SHP77 (cell line): ENCODE data around the gene TUBB4B.

Source experiments
- DNase-seq, 2 experiments: peaks; one replicate each; lab custom pipeline; 2025; lab: John Stamatoyannopoulos, UW

The TUBB4B gene

GRCh38 chr9:137240841-137241489 is at the start of gene TUBB4B:
Gene TUBB4B, plus strand, starts transcription at chr9:137241287. Its CDS starts 74 bp downstream, at chr9:137241361.
- peak; percentile 99 to 100 for DNase-seq

- no peak for DNase-seq
These were observed 49.2 kb upstream of the TUBB4B start for GRCh38 chr9:137191691-137192447.

- DNase-seq, result no peak
These were observed 48.7 kb upstream of the TUBB4B start for GRCh38 chr9:137192448-137192780.

GRCh38 chr9:137192859-137193258 is 48.2 kb upstream of the TUBB4B start:
- no peak for DNase-seq

- no peak for DNase-seq
These were observed 47.3 kb upstream of the TUBB4B start for GRCh38 chr9:137193771-137194170.

- DNase-seq, result no peak
These were observed 46.7 kb upstream of the TUBB4B start for GRCh38 chr9:137194388-137194787.

- no peak for DNase-seq
These were observed 46.2 kb upstream of the TUBB4B start for GRCh38 chr9:137194909-137195308.

GRCh38 chr9:137195525-137196220 is 45.4 kb upstream of the TUBB4B start:
- DNase-seq, result peak; percentile 48 to 62

GRCh38 chr9:137198051-137198901 is 42.8 kb upstream of the TUBB4B start:
- DNase-seq, result no peak

- no peak for DNase-seq
These were observed 42.2 kb upstream of the TUBB4B start for GRCh38 chr9:137198902-137199283.

- no peak for DNase-seq
These were observed 41.5 kb upstream of the TUBB4B start for GRCh38 chr9:137199411-137200121.

- DNase-seq, result peak; percentile 99
These were observed 40.5 kb upstream of the TUBB4B start, which contains the start of gene TPRN for GRCh38 chr9:137200311-137201204. Gene TPRN, minus strand, starts transcription at chr9:137200741. Its CDS starts 30 bp downstream, at chr9:137200711.

- DNase-seq, result no peak
These were observed 39.8 kb upstream of the TUBB4B start for GRCh38 chr9:137201205-137201868.

- no peak for DNase-seq
These were observed 38.1 kb upstream of the TUBB4B start for GRCh38 chr9:137202966-137203365.

GRCh38 chr9:137204731-137205125 is 36.4 kb upstream of the TUBB4B start:
- no peak for DNase-seq

- DNase-seq, result peak; percentile 81 to 85
These were observed 35.7 kb upstream of the TUBB4B start, which contains the start of the genes NDOR1 and TMEM203 for GRCh38 chr9:137205126-137206069. Gene NDOR1, plus strand, starts transcription at chr9:137205700. Its CDS starts 78 bp downstream, at chr9:137205778. Gene TMEM203, minus strand, starts transcription at chr9:137205648. Its CDS starts 234 bp downstream, at chr9:137205414.

- no peak for DNase-seq
These were observed 34.5 kb upstream of the TUBB4B start for GRCh38 chr9:137206602-137207001.

GRCh38 chr9:137211532-137211931 is 29.6 kb upstream of the TUBB4B start:
- DNase-seq, result no peak
